Tibial artery (tissue), 4 donors: Measurements from ENCODE around the gene ABTB2.

ENCODE experiments used
- DNase-seq, 2 donors: peaks; one replicate each; pipeline ENCODE4 v3.0.0-alpha.2; 2019
- H3K27ac ChIP-seq, 2 donors: fragments of 200-600 bp; sonication (generic) in 1 of 2; 1 replicate in 1 of 2; 2 replicates in 1 of 2; pipeline ENCODE4 v1.5.1; 2018 to 2019; ENCODE audit warnings: mild to moderate bottlenecking in 1 of 2
- H3K27me3 ChIP-seq, 2 donors: fragments of 200-600 bp; sonication (generic) in 1 of 2; one replicate each; pipeline versions ENCODE4 v1.5.1 to v1.6.0; 2016 to 2019
- H3K36me3 ChIP-seq, 3 donors: fragments of 200-600 bp; sonication (generic) in 2 of 3; one replicate each; pipeline ENCODE4 v1.5.1; 2016 to 2019; ENCODE audit warnings: mild to moderate bottlenecking in 2 of 3
- H3K4me1 ChIP-seq, 4 donors: fragments of 200-600 bp; sonication (generic) in 2 of 4; 1 replicate in 3 of 4; 2 replicates in 1 of 4; pipeline ENCODE4 v1.5.1; 2016 to 2019
- H3K4me3 ChIP-seq, 2 donors: fragments of 200-600 bp; sonication (generic) in 1 of 2; 1 replicate in 1 of 2; 2 replicates in 1 of 2; pipeline ENCODE4 v1.5.1; 2018 to 2019; ENCODE audit warnings: mild to moderate bottlenecking in 2 of 2
- H3K9me3 ChIP-seq, 3 donors: fragments of 200-600 bp; sonication (generic) in 1 of 3; one replicate each; pipeline ENCODE4 v1.5.1; 2016 to 2019
- intact Hi-C: fragments of 100-400 bp; cut with DNase I; formaldehyde crosslinking; loops from one replicate; pipeline ENCODE4 v1.15.0; 2023; ENCODE audit warnings: low total_unique reads
- TF ChIP-seq, protein P1 (sequence below), 2 experiments: fragments of 200-600 bp in 1 of 2; fragments of 450-650 bp in 1 of 2; IDR thresholded peaks; one replicate each; pipeline ENCODE4 v1.5.1; 2017 to 2019; ENCODE audit warnings: antibody characterized with exemption in 2 of 2, mild to moderate bottlenecking in 1 of 2, moderate library complexity in 1 of 2

Gene ABTB2

DNA sequence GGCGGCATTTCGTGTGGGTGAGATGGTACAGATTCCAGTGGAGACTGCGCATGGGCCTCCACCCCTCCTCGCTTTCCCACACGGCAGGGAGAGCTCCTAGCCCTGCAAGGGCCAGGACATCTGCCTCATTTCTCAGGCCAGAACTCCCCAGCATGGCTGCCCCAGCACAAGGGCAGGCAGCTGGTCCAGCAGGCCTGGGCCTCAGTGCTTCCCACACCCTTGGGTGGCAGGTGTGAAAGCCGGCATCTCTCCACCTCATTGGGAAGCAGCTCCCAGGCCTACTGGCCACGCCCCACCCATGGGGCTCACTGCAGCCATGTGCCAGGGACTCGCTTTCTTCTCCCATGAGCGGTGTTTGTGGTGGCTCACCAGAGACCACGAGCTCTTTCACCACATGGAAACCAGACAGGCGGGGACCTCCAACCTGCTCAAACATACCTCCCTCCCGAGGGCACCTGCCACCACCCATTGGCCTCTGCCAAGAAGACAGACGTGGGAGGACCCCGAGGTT lies 173.2 kb downstream of the ABTB2 start:
- H3K4me3 ChIP-seq = no peak overlapping the region
- no peak for DNase-seq
- H3K9me3 ChIP-seq = no peaks in the 10 kb centered on the region
- H3K27me3 ChIP-seq = no peaks in the 10 kb centered on the region
- TF ChIP-seq, protein P1, sequence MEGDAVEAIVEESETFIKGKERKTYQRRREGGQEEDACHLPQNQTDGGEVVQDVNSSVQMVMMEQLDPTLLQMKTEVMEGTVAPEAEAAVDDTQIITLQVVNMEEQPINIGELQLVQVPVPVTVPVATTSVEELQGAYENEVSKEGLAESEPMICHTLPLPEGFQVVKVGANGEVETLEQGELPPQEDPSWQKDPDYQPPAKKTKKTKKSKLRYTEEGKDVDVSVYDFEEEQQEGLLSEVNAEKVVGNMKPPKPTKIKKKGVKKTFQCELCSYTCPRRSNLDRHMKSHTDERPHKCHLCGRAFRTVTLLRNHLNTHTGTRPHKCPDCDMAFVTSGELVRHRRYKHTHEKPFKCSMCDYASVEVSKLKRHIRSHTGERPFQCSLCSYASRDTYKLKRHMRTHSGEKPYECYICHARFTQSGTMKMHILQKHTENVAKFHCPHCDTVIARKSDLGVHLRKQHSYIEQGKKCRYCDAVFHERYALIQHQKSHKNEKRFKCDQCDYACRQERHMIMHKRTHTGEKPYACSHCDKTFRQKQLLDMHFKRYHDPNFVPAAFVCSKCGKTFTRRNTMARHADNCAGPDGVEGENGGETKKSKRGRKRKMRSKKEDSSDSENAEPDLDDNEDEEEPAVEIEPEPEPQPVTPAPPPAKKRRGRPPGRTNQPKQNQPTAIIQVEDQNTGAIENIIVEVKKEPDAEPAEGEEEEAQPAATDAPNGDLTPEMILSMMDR (IDR thresholded peaks at IDR 0.05) = no peak
- no peaks in the 10 kb centered on the region for H3K36me3 ChIP-seq
- intact Hi-C loops = no loop called here
- H3K4me1 ChIP-seq = peaks cover 0 to 17% (median 6%) of the 10 kb centered on the region in 4 donors
- no peak overlapping the region for H3K27ac ChIP-seq

DNA sequence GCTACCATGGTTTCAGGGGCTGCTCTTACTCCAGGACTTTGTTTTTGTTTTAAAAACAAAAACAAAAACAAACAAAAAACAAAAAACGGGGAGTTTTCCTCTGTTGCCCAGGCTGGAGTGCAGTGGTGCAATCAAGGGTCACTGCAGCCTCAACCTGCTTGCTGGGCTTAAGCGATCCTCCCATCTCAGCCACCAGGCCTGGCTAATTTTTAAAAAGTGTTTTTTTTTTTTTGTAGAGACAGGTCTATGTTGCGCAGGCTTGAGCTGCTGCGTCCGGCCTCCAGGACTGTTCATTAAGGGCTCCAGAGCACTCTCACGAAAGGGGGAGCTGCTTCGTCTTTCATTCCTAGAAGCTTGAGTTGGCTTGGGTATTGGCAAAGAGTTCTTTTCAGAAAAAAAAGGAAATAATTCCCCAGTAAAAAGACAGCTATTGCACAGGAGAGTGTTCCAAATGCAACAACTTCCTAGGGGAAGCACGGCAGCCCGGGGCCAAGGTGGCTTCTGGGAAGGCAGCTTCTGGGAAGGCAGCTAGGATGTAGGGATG lies 173.9 kb downstream of the ABTB2 start:
- TF ChIP-seq, protein P1 (IDR thresholded peaks at IDR 0.05) = no peak
- intact Hi-C loops = no loop called here
- H3K27ac ChIP-seq = no peak overlapping the region
- no peaks in the 10 kb centered on the region for H3K9me3 ChIP-seq
- no peak for DNase-seq
- no peaks in the 10 kb centered on the region for H3K27me3 ChIP-seq
- H3K4me3 ChIP-seq = no peak overlapping the region
- no peaks in the 10 kb centered on the region for H3K36me3 ChIP-seq
- peaks cover 0 to 17% (median 6%) of the 10 kb centered on the region in 4 donors for H3K4me1 ChIP-seq

DNA sequence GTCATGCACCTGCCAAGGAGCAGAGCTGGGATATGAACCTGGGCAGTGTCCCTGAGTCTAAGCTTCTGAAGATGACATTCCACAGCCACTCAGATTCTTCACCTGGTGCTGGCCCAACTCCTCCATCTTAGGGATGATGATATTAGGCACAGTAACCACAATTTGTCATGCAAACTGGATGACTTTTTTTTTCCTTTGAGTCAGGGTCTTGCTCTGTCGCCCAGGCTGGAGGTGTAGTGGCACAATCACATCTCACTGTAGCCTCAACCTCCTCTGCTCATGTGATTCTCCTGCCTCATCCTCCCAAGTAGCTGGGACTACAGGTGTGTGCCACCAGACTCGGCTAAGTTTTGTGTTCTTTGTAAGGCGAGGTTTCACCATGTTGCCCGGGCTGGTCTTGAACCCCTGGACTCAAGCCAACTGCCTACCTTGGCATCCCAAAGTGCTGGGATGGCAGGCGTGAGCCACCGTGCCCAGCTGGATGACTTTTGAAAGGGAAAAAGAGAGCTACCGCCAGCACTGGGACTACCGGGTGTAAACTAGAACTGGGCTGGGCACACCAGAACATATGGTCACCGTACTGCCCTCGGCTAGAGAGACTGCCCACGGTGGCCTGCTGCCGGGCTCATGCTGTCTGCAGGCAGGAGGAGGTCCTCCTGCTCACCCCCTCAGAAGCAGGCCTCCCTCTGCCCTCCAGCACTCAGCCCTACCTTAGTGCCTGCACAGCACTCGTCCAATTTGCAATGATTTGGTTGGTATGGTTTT lies 174.7 kb downstream of the ABTB2 start:
- TF ChIP-seq, protein P1 (IDR thresholded peaks at IDR 0.05) = no peak
- no peak overlapping the region for H3K4me3 ChIP-seq
- H3K27ac ChIP-seq = no peak overlapping the region
- no peaks in the 10 kb centered on the region for H3K27me3 ChIP-seq
- no peak for DNase-seq
- peaks cover 0 to 10% (median 6%) of the 10 kb centered on the region in 4 donors for H3K4me1 ChIP-seq
- no peaks in the 10 kb centered on the region for H3K36me3 ChIP-seq
- intact Hi-C loops = no loop called here
- no peaks in the 10 kb centered on the region for H3K9me3 ChIP-seq

DNA sequence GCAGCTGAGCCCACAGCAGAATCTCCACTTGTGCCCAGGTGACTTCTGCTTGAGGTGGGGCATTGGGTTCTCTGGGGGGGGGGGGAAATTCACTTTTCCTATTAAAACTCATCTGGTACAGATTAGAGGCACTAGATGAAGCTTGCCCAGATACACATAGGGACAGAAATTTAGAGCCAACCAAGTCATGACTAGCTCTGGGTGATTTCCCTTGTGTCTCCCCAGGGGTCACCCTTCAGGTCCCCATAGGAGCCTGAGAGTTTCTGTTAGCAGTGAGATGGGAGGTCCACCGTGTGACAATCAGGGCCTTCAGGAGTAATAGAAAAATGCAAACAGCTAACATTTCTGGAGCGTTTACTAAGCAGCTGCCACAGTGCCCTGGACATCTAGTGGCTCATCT lies 175.4 kb downstream of the ABTB2 start:
- H3K9me3 ChIP-seq = no peaks in the 10 kb centered on the region
- peaks cover 0 to 10% (median 6%) of the 10 kb centered on the region in 4 donors for H3K4me1 ChIP-seq
- intact Hi-C loops = no loop called here
- no peak for DNase-seq
- no peaks in the 10 kb centered on the region for H3K36me3 ChIP-seq
- no peak overlapping the region for H3K4me3 ChIP-seq
- TF ChIP-seq, protein P1 (IDR thresholded peaks at IDR 0.05) = no peak
- H3K27me3 ChIP-seq = no peaks in the 10 kb centered on the region
- H3K27ac ChIP-seq = no peak overlapping the region

DNA sequence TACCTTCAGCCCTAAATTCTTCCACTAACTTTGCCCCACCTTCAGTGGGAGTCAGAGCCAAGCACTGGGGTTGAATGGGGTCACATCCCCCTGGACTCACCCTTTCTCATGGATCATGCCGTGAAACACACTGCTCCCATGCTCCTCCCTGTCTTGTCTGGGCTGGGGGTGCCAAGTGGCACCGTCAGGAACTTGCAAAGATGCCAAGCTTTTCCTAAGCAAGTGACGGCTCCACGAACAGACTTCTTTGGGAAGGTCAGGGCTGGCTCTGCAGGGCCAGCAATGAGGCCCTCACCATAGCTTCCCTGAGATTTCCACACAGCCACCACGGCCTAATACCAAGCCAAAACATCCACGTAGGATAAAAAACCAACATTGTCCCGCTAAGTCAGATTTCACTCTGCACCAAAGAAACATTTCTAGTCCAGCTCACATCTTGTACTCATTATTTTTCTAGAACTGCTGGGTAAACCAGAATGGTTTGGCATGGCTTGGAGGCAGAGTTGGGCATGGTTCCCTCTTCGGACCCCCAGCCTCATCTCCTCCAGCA lies 175.9 kb downstream of the ABTB2 start:
- Histone ChIP-seq H3K9me3 (no peaks in the 10 kb centered on the region), H3K36me3 (no peaks in the 10 kb centered on the region), H3K27ac (no peak overlapping the region), H3K4me3 (no peak overlapping the region), H3K27me3 (no peaks in the 10 kb centered on the region), H3K4me1 (peaks cover 0 to 10% (median 6%) of the 10 kb centered on the region in 4 donors)
- no peak for DNase-seq
- intact Hi-C loops = no loop called here
- TF ChIP-seq, protein P1 (IDR thresholded peaks at IDR 0.05) = no peak
